ENCODE data around the gene COL18A1.
A peak's percentile ranks its signal among the peaks of the same experiment; 100 is the strongest.
"Not testable (repeated sequence)": the region's sequence is repeated elsewhere in the genome, so short reads cannot be mapped to it uniquely, and the experiment has no call there.

The COL18A1 gene

DNA sequence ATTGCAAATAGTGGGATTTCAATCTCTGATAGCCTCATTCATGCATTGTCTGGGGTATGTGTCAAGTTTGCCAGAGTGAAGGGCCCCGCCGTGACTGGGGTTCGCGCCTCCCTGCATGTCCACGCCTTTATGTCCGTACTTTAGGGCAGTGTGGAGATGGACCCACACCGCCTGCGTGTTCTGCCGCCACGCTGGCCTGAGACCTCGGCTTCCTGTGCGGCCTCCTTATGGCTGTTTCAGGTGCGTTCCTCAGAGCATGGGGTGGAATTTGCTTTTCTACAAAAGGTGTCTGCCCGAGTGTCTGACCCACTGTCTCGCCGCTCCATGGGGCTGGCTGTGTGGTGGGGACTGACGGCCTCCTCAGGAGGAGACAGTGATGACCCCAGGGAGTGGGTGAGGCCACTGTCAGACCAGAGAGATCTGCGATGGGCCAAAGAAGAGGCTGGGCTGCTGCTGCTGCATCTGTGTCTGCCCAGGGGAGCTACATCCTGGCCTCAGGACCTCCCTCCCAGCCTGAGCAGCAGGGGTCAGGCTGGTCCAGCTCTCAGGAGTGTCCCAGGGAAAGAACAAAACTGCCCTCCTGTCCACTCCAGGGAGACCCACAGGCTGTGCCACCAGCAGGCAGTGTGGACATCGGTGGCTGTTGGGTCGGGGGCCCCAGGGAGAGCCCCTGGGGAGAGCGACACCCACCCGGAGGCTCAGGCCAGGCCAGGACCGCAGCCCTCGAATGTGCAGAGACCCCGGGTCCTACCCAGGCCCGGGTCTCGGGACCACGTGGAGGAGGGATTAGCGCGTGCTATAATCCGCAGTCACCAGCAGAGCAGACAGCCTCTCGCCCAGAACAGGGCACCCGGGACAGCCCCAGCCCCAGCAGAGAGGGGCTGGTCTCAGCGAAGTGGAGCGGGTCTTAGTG lies 147.1 kb downstream of the COL18A1 start:
- DNase-seq, result no peak

DNA sequence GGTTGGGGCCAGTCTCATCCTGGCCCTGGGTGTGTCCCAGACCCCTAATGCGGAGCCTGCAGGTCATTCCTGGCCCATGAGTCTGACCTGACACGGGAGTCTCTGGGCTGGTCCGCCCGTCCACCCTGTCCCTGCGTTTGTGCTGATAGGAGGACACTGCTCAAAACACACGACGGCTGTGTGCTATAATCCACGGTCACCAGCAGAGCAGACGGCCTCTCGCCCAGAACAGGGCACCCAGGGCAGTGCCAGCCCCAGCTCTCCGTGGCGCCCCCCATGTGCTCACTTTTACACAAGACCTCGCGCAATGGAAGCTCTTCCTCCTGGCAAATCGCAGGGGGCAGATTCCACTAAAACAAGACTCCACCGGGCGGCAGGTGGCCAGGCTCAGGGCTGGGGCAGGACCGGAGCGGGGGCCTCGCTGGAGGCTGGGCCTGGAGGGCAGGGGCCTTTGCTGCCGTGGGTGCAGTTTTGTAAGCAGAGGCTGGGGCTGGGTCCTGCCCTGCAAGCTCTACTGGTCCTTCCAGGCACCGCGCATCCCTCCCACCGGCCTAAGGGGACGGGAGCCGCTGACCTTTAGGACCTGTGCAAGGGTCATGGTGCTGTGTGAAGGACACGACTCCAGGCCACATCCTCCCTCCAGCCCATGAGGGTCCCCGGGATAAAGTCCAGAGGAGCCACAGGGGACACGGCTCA lies 147.9 kb downstream of the COL18A1 start:
- DNase-seq, result no peak

GRCh38 chr21:45554477-45555175 lies 149.7 kb downstream of the COL18A1 start:
- DNase-seq, result peak; percentile 99

GRCh38 chr21:45555251-45555556 lies 150.2 kb downstream of the COL18A1 start:
- no peak for DNase-seq

- DNase-seq, result peak; percentile 82
These were observed 150.8 kb downstream of the COL18A1 start for GRCh38 chr21:45555557-45556301.

DNA sequence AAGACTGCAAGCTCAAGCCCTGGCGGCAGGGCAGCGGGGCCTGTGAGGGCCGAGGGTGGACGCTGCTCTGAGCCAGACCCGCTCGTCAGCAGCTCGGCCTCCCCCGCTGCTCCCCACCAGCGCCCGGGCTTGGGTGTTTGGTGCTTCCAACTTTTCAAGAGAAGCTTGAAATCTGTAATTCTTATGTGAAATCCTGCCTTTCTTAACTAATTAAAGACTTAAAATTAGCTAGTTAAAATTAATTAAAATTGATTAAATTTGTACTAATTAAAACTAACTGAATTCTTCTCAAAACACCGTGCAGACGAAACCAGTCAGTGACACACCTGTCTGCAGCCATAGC lies 151.3 kb downstream of the COL18A1 start:
- DNase-seq, result no peak

GRCh38 chr21:45556645-45557615 lies 152.0 kb downstream of the COL18A1 start:
- no peak for DNase-seq

GRCh38 chr21:45557616-45558043 lies 152.7 kb downstream of the COL18A1 start:
- no peak for DNase-seq

- no peak for DNase-seq
These were observed 153.2 kb downstream of the COL18A1 start for GRCh38 chr21:45558044-45558721.

DNA sequence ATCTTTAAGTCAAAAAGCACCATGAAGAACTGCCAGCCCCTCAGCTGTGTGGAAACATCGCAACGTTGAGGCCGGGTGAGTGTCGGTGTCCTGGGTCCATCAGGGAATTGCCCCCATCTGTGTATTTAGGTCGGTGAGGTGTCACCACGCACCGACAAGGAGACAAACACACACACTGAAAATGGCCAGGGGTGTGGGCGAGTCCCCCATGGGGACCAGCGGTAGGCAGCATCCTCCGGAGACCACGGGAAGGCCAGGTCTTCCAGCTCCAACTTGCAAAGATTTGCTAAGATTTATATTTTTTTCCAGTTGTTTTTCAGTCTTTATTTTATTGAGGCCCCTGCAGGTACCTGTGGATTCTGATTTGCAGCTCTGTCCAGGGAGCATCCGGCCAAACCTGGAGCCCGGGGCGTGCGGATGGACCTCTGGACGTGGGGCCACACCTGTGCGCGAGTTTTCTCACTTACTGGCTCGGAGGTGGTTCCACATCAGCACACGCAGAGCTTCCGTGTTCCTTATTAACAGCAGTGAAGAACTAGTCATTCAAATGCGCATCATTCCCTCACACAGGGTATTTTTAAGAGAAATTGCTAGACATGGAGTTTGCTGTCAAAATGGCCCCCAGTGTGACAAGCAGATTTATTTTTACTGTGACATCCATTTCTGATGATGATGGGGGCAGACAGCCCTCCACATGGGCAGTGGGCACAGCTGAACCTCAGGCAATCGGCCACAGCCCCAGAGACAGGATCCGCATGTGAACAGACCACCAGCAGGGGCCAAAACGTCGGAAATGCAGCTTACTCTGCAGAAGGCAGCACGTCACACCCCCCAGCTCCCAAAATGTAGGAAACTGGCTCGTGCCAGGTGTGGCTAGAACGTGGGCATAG lies 154.5 kb downstream of the COL18A1 start:
- DNase-seq, result no peak

DNA sequence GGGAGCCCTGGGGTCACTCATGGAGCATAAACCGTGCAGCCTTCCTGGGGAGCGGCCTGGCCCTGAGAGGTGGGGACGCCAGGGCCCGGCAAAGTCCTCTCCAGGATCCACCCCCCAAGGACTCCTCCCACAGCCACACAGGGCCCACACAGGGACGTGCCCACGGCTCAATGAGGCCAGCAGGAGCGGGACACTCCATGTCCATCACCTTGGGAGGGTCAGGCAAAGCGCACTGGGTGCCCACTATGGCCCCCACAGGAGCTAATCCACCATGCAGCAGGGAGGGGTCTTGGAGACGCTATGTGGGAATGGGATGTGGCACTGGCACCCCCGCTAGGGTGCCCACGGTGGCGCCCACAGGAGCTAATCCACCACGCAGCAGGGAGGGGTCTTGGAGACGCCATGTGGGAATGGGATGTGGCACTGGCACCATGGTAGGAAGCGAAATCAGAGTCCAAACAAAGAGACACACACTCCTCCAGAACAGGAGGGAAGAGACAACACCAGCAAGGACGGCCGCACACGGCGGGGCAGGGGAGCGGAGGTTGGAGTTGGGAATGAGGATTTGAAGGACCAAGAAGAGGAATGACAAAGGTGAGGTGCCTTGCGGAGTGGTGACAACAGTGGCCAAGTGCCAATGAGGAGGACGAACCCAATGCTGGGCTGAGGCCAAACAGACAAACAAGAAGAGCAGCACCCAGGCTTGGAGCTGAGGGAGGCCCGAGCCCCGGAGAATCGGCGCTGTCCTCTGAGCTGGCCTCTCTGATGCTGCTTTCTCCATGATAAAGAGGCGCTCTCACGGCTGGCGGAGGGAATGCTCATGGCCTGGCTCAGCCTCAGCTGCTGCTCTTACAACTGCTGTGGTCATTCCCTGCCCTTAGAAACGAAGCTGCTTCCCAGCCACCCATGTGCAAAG lies 155.4 kb downstream of the COL18A1 start:
- no peak for DNase-seq

GRCh38 chr21:45561241-45561640 lies 156.3 kb downstream of the COL18A1 start:
- DNase-seq, result not testable (repeated sequence)

- DNase-seq, result peak; percentile 29
These were observed 157.4 kb downstream of the COL18A1 start for GRCh38 chr21:45562402-45562801.

DNA sequence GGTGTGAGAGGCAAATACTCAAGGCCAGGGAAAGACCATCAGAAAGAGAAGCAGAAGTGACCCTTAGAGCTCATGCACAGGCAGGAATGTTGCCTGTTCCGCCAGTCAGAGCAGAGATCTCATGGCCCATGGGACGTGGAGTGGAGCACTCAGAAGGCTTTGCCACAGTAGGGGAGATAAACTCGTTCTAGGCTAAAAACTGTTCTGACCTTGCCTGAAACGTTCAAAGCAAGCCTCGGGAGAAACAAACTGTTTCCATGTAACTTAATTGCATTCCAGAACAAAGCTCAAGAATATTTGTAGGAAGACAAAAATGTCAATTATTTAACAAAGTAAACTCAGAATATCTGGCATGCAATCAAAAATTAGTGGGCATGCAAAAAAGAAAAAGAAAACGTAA lies 158.0 kb downstream of the COL18A1 start:
- no peak for DNase-seq
